HCT116 (cell line): ENCODE data around the gene GPBAR1. TPM values are rescaled to one million over a fixed set of nuclear protein-coding genes. Genes with fewer than 3 reads are reported as not detected.

Source experiments
- ATAC-seq: fragments of 200-7000 bp; cut with Tn5 transposase; 2 replicates; pipeline ENCODE4 v1.9.1; 2020; ENCODE audit warnings: mild to moderate bottlenecking, moderate library complexity
- BruUV-seq: library from RNA; stranded (reverse); fragments of 400-500 nt; replicated peaks from 2 replicates; lab custom pipeline; 2021; lab: Mats Ljungman, UMichigan
- CTCF ChIA-PET: fragments of 300-600 bp; sonication (Branson Sonifier 250); formaldehyde crosslinking; loops from one replicate; lab custom pipeline; 2021; ENCODE audit warnings: antibody characterized with exemption; lab: Charles Lee
- POLR2A ChIA-PET: fragments of 300-600, 350-600 bp; sonication (Branson Sonifier 250); formaldehyde crosslinking; loops from one replicate; lab custom pipeline; 2021; ENCODE audit warnings: antibody characterized with exemption; lab: Charles Lee
- RAD21 ChIA-PET, 2 experiments: fragments of 300-600 bp; sonication (Branson Sonifier 250); formaldehyde crosslinking; loops; one replicate each; lab custom pipeline; 2023; ENCODE audit warnings: low total read pairs in 2 of 2; ENCODE audit not compliant: uncharacterized antibody in 2 of 2, unreplicated experiment in 2 of 2, low non-redundant PET in 1 of 2; lab: Charles Lee
- DNase-seq: peaks from one replicate; pipeline ENCODE4 v3.0.0-alpha.2; 2010; ENCODE audit warnings: low read depth, low spot score
- H2AFZ ChIP-seq: fragments of 200-600 bp; shearing (Covaris generic), sonication (generic); 2 replicates; pipeline ENCODE4 v1.6.1; 2017; ENCODE audit warnings: low read depth, mixed run types, mixed read lengths, antibody characterized with exemption, low read length; ENCODE audit not compliant: poor library complexity, severe bottlenecking
- H3K27ac ChIP-seq: 2 replicates; pipeline ENCODE4 v1.5.1; 2012; ENCODE audit warnings: low read depth, low read length
- H3K27me3 ChIP-seq: fragments of 200-600 bp; sonication (generic); 2 replicates; pipeline ENCODE4 v1.6.1; 2016; ENCODE audit warnings: mixed run types, low read length, mixed read lengths; ENCODE audit not compliant: insufficient read depth
- H3K36me3 ChIP-seq, 2 experiments: fragments of 200-500 bp in 1 of 2; fragments of 200-600 bp in 1 of 2; sonication (Bioruptor generic) in 1 of 2; sonication (generic) in 1 of 2; 2 replicates each; pipeline versions ENCODE4 v1.5.1 to v1.6.1; 2014 to 2016; ENCODE audit warnings: low read length in 2 of 2, inconsistent platforms in 1 of 2, mixed read lengths in 1 of 2, mixed run types in 1 of 2; ENCODE audit not compliant: insufficient read depth in 2 of 2, control insufficient read depth in 1 of 2
- H3K4me1 ChIP-seq, 2 experiments: fragments of 200-600 bp in 1 of 2; sonication (generic) in 1 of 2; 2 replicates each; pipeline versions ENCODE4 v1.5.1 to v1.6.1; 2012 to 2017; ENCODE audit warnings: low read length in 2 of 2, inconsistent platforms in 1 of 2, mild to moderate bottlenecking in 1 of 2, mixed read lengths in 1 of 2, mixed run types in 1 of 2, moderate library complexity in 1 of 2; ENCODE audit not compliant: insufficient read depth in 2 of 2, control insufficient read depth in 1 of 2
- H3K4me2 ChIP-seq: fragments of 200-600 bp; sonication (generic); 2 replicates; pipeline ENCODE4 v1.6.1; 2017; ENCODE audit warnings: mixed run types, low read length, mixed read lengths
- H3K4me3 ChIP-seq, 2 experiments: fragments of 200-600 bp in 1 of 2; sonication (generic) in 1 of 2; replicated peaks in 1 of 2; 2 replicates each; pipeline ENCODE4 v1.5.1; 2011 to 2016; ENCODE audit warnings: low read length in 2 of 2, control low read depth in 1 of 2, low read depth in 1 of 2, mild to moderate bottlenecking in 1 of 2, mixed read lengths in 1 of 2, mixed run types in 1 of 2
- H3K79me2 ChIP-seq: fragments of 200-600 bp; sonication (generic); 2 replicates; pipeline ENCODE4 v1.6.1; 2017; ENCODE audit warnings: mild to moderate bottlenecking, mixed run types, low read length, moderate library complexity, mixed read lengths; ENCODE audit not compliant: insufficient read depth
- H3K9ac ChIP-seq: fragments of 200-600 bp; sonication (generic); 2 replicates; pipeline ENCODE4 v1.6.1; 2016; ENCODE audit warnings: low read length, mixed read lengths
- H3K9me2 ChIP-seq: fragments of 200-600 bp; sonication (generic), shearing (Covaris generic); 2 replicates; pipeline ENCODE4 v1.6.1; 2017; ENCODE audit warnings: mixed run types, mild to moderate bottlenecking, moderate library complexity; ENCODE audit not compliant: insufficient read depth
- H3K9me3 ChIP-seq, 2 experiments: fragments of 200-500 bp in 1 of 2; fragments of 200-600 bp in 1 of 2; sonication (Bioruptor generic) in 1 of 2; sonication (generic) in 1 of 2; 2 replicates each; pipeline ENCODE4 v1.6.1; 2014 to 2017; ENCODE audit warnings: low read length in 2 of 2, mixed read lengths in 2 of 2, inconsistent platforms in 1 of 2, low read depth in 1 of 2, mild to moderate bottlenecking in 1 of 2, mixed run types in 1 of 2, moderate library complexity in 1 of 2; ENCODE audit not compliant: control insufficient read depth in 1 of 2, insufficient read depth in 1 of 2
- H4K20me1 ChIP-seq: fragments of 200-600 bp; sonication (generic), shearing (Covaris generic); 2 replicates; pipeline ENCODE4 v1.6.1; 2017; ENCODE audit warnings: mixed run types, mild to moderate bottlenecking, moderate library complexity; ENCODE audit not compliant: insufficient read depth
- FOSL1 ChIP-seq: IDR thresholded peaks from 2 replicates; pipeline ENCODE4 v1.6.1; 2012; ENCODE audit warnings: low read depth
- POLR2A ChIP-seq: IDR thresholded peaks from 2 replicates; pipeline ENCODE4 v1.7.0; 2011; ENCODE audit warnings: borderline replicate concordance; ENCODE audit not compliant: insufficient read depth, insufficient read length; ENCODE audit errors: extremely low read depth
- POLR2AphosphoS5 ChIP-seq: IDR thresholded peaks from 2 replicates; pipeline ENCODE4 v1.6.1; 2011; ENCODE audit warnings: mild to moderate bottlenecking, low read depth, low read length, moderate library complexity
- TCF7L2 ChIP-seq: IDR thresholded peaks from 2 replicates; pipeline ENCODE4 v1.7.0; 2011; ENCODE audit warnings: borderline replicate concordance, inconsistent platforms; ENCODE audit not compliant: insufficient read depth, insufficient read length; ENCODE audit errors: extremely low read depth
- ZFX ChIP-seq: fragments of 450-650 bp; IDR thresholded peaks from 2 replicates; pipeline ENCODE4 v1.6.1; 2017
- intact Hi-C: fragments of 100-400 bp; cut with micrococcal nuclease; formaldehyde crosslinking; loops from 2 replicates; pipeline ENCODE4 v1.10.0; 2022
- total RNA-seq: library from RNA; stranded (reverse); gene quantifications from one replicate; pipeline ENCODE4 v1.2.1, GENCODE V29; 2021; ENCODE audit not compliant: unreplicated experiment
- TF ChIP-seq, protein P1 (sequence below), 3 experiments: fragments of 200-600 bp in 1 of 3; sonication (generic) in 1 of 3; IDR thresholded peaks in 2 of 3; conservative IDR thresholded peaks in 1 of 3; 2 replicates each; pipeline ENCODE4 v1.5.1; 2012 to 2017; ENCODE audit warnings: low read depth in 2 of 3, low read length in 2 of 3, antibody characterized with exemption in 1 of 3, borderline replicate concordance in 1 of 3, control low read depth in 1 of 3, mild to moderate bottlenecking in 1 of 3, mixed read lengths in 1 of 3, mixed run types in 1 of 3, moderate library complexity in 1 of 3; ENCODE audit not compliant: insufficient read depth in 1 of 3
- TF ChIP-seq, protein P2 (sequence below): IDR thresholded peaks from 2 replicates; pipeline ENCODE4 v1.6.1; 2011; ENCODE audit warnings: mild to moderate bottlenecking, low read length, moderate library complexity; ENCODE audit not compliant: insufficient replicate concordance; ENCODE audit errors: extremely low read depth

GPBAR1 gene
- total RNA-seq, 1 experiment from 2014 or later = 0.27 TPM

DNA sequence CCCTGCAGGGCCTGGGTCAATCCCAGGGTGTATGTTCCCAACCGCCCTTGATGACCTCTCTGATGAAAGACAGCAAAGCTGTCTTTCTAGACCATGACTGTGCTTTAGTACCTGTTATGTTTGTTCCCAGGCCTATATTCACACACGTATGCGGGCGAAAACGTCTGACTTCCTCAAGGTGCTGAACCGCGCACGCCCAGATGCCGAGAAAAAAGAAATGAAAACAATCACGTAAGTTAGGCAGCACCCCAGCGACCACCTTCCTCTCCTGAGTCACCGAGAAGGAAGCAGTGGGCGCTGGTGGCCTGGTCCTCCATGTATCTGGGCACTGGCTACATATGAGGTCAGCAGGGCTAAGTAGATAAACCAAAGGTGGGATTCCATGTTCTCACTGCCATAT lies 11.1 kb upstream of the GPBAR1 start:
- RAD21 ChIA-PET = no interaction called here

More for the DNA sequence above, 11.1 kb upstream of the GPBAR1 start:
- no peak overlapping the region for H3K27ac ChIP-seq
- no peaks in the 10 kb centered on the region for H3K4me1 ChIP-seq
- peaks cover 49 to 57% of the 10 kb centered on the region in 2 experiments; a peak in 3 of 4 replicates for H3K36me3 ChIP-seq
- H2AFZ ChIP-seq = no peak overlapping the region
- H4K20me1 ChIP-seq = no peaks in the 10 kb centered on the region
- H3K79me2 ChIP-seq = no peaks in the 10 kb centered on the region
- no peak for TF ChIP-seq TCF7L2
- TF ChIP-seq POLR2AphosphoS5 = no peak
- TF ChIP-seq POLR2A = no peak
- no peak for TF ChIP-seq ZFX
- TF ChIP-seq FOSL1 = no peak
- TF ChIP-seq, protein P1, sequence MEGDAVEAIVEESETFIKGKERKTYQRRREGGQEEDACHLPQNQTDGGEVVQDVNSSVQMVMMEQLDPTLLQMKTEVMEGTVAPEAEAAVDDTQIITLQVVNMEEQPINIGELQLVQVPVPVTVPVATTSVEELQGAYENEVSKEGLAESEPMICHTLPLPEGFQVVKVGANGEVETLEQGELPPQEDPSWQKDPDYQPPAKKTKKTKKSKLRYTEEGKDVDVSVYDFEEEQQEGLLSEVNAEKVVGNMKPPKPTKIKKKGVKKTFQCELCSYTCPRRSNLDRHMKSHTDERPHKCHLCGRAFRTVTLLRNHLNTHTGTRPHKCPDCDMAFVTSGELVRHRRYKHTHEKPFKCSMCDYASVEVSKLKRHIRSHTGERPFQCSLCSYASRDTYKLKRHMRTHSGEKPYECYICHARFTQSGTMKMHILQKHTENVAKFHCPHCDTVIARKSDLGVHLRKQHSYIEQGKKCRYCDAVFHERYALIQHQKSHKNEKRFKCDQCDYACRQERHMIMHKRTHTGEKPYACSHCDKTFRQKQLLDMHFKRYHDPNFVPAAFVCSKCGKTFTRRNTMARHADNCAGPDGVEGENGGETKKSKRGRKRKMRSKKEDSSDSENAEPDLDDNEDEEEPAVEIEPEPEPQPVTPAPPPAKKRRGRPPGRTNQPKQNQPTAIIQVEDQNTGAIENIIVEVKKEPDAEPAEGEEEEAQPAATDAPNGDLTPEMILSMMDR (IDR thresholded peaks at IDR 0.05 in 2 of 3, conservative IDR thresholded peaks at IDR 0.05 in 1 of 3; ENCODE audit: borderline replicate concordance in 1 of 3, insufficient read depth in 1 of 3, low read depth in 2 of 3, low read length in 2 of 3) = no peak
- TF ChIP-seq, protein P2, sequence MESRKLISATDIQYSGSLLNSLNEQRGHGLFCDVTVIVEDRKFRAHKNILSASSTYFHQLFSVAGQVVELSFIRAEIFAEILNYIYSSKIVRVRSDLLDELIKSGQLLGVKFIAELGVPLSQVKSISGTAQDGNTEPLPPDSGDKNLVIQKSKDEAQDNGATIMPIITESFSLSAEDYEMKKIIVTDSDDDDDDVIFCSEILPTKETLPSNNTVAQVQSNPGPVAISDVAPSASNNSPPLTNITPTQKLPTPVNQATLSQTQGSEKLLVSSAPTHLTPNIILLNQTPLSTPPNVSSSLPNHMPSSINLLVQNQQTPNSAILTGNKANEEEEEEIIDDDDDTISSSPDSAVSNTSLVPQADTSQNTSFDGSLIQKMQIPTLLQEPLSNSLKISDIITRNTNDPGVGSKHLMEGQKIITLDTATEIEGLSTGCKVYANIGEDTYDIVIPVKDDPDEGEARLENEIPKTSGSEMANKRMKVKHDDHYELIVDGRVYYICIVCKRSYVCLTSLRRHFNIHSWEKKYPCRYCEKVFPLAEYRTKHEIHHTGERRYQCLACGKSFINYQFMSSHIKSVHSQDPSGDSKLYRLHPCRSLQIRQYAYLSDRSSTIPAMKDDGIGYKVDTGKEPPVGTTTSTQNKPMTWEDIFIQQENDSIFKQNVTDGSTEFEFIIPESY = no peak
- ChIA-PET POLR2A (no interaction called here), CTCF (no interaction called here)
- no peak overlapping the region for H3K9ac ChIP-seq
- no peak overlapping the region for H3K4me2 ChIP-seq
- ATAC-seq = no peak
- no peaks in the 10 kb centered on the region for H3K27me3 ChIP-seq
- no peaks in the 10 kb centered on the region for H3K9me3 ChIP-seq
- no peak for DNase-seq
- H3K4me3 ChIP-seq = no peak overlapping the region
- no TSS peak for BruUV-seq
- no peaks in the 10 kb centered on the region for H3K9me2 ChIP-seq
- intact Hi-C loops = no loop called here
